IMR-90 (cell line): ENCODE results near the gene PALM. TPM values are rescaled to one million over a fixed set of nuclear protein-coding genes. Genes with fewer than 3 reads are reported as not detected.
A peak's percentile ranks its signal among the peaks of the same experiment; 100 is the strongest.

ENCODE experiments used
- ATAC-seq: fragments of 200-7000 bp; cut with Tn5 transposase; 2 replicates; pipeline ENCODE4 v1.9.1; 2020; ENCODE audit warnings: low read depth, mild to moderate bottlenecking, moderate library complexity
- BruUV-seq: library from RNA; stranded (reverse); fragments of 400-500 nt; replicated peaks from 2 replicates; lab custom pipeline; 2021; lab: Mats Ljungman, UMichigan
- CTCF ChIA-PET: fragments of 300-600 bp; formaldehyde crosslinking; extraction: SDS; loops from one replicate; lab custom pipeline; 2021; ENCODE audit warnings: antibody characterized with exemption; lab: Yijun Ruan, JAX
- POLR2A ChIA-PET: fragments of 300-600 bp; sonication (Branson Sonifier 250); formaldehyde crosslinking; loops from one replicate; lab custom pipeline; 2022; ENCODE audit warnings: antibody characterized with exemption; ENCODE audit not compliant: unreplicated experiment; lab: Charles Lee
- DNase-seq: peaks from one replicate; pipeline ENCODE4 v3.0.0; 2013
- H2AFZ ChIP-seq: replicated peaks from 2 replicates; pipeline ENCODE3; 2013; ENCODE audit warnings: low read length, mild to moderate bottlenecking; ENCODE audit not compliant: poor library complexity
- H2AK5ac ChIP-seq: 2 replicates; pipeline ENCODE4 v1.6.1; 2013; ENCODE audit warnings: low read depth, low read length, inconsistent platforms
- H2AK9ac ChIP-seq: replicated peaks from 2 replicates; pipeline ENCODE3; 2013; ENCODE audit warnings: mild to moderate bottlenecking, low read depth, low read length, moderate library complexity; ENCODE audit not compliant: poor library complexity
- H2BK120ac ChIP-seq: 2 replicates; pipeline ENCODE4 v1.6.1; 2013; ENCODE audit warnings: low read depth, low read length, inconsistent platforms
- H2BK15ac ChIP-seq: 3 replicates; pipeline ENCODE4 v1.6.1; 2013; ENCODE audit warnings: low read depth, low read length, inconsistent platforms
- H2BK20ac ChIP-seq: 2 replicates; pipeline ENCODE4 v1.6.1; 2013; ENCODE audit warnings: low read depth, mild to moderate bottlenecking, inconsistent platforms, low read length, moderate library complexity
- H2BK5ac ChIP-seq: 2 replicates; pipeline ENCODE4 v1.6.1; 2013; ENCODE audit warnings: mild to moderate bottlenecking, low read depth, low read length, inconsistent platforms; ENCODE audit not compliant: poor library complexity, severe bottlenecking
- H3K14ac ChIP-seq: replicated peaks from 2 replicates; pipeline ENCODE4 v1.6.1; 2013; ENCODE audit warnings: low read depth, low read length, inconsistent platforms
- H3K18ac ChIP-seq: 2 replicates; pipeline ENCODE4 v1.6.1; 2013; ENCODE audit warnings: low read depth, low read length, control low read depth
- H3K23ac ChIP-seq: 2 replicates; pipeline ENCODE4 v1.6.1; 2013; ENCODE audit warnings: low read depth, low read length, inconsistent platforms
- H3K27ac ChIP-seq: 2 replicates; pipeline ENCODE4 v1.5.1; 2013; ENCODE audit warnings: mild to moderate bottlenecking, control low read depth, low read length; ENCODE audit not compliant: insufficient read depth
- H3K27me3 ChIP-seq: 2 replicates; pipeline ENCODE4 v1.6.1; 2013; ENCODE audit warnings: low read length; ENCODE audit not compliant: control insufficient read depth, insufficient read depth
- H3K36me3 ChIP-seq: 2 replicates; pipeline ENCODE4 v1.6.1; 2013; ENCODE audit warnings: low read length, mixed read lengths; ENCODE audit not compliant: control insufficient read depth, insufficient read depth
- H3K4ac ChIP-seq: 2 replicates; pipeline ENCODE4 v1.6.1; 2013; ENCODE audit warnings: low read depth, low read length, inconsistent platforms
- H3K4me1 ChIP-seq: 2 replicates; pipeline ENCODE4 v1.6.1; 2013; ENCODE audit warnings: low read length, mixed read lengths; ENCODE audit not compliant: control insufficient read depth, insufficient read depth
- H3K4me2 ChIP-seq: 2 replicates; pipeline ENCODE4 v1.6.1; 2013; ENCODE audit warnings: low read depth, mild to moderate bottlenecking, control low read depth, low read length, moderate library complexity
- H3K4me3 ChIP-seq: 2 replicates; pipeline ENCODE4 v1.5.1; 2013; ENCODE audit warnings: low read depth, mild to moderate bottlenecking, control low read depth, low read length, moderate library complexity; ENCODE audit not compliant: insufficient read depth
- H3K56ac ChIP-seq: 2 replicates; pipeline ENCODE4 v1.6.1; 2013; ENCODE audit warnings: low read length, inconsistent platforms; ENCODE audit not compliant: insufficient read depth; ENCODE audit errors: extremely low read depth
- H3K79me1 ChIP-seq, 2 experiments: 2 replicates each; pipeline ENCODE4 v1.6.1; 2013; ENCODE audit warnings: low read length in 2 of 2, inconsistent platforms in 1 of 2, low read depth in 1 of 2
- H3K9ac ChIP-seq: 2 replicates; pipeline ENCODE4 v1.6.1; 2013; ENCODE audit warnings: low read depth, low read length, control low read depth
- H3K9me1 ChIP-seq: 2 replicates; pipeline ENCODE4 v1.6.1; 2013; ENCODE audit warnings: low read length, inconsistent platforms; ENCODE audit not compliant: insufficient read depth
- H3K9me3 ChIP-seq: 2 replicates; pipeline ENCODE4 v1.6.1; 2013; ENCODE audit warnings: low read length; ENCODE audit not compliant: control insufficient read depth, insufficient read depth
- H4K20me1 ChIP-seq: 2 replicates; pipeline ENCODE4 v1.6.1; 2013; ENCODE audit warnings: low read length, inconsistent platforms; ENCODE audit not compliant: insufficient read depth
- H4K5ac ChIP-seq: 2 replicates; pipeline ENCODE4 v1.6.1; 2013; ENCODE audit warnings: mild to moderate bottlenecking, low read depth, low read length, control low read depth
- H4K8ac ChIP-seq, 2 experiments: 2 replicates each; pipeline ENCODE4 v1.6.1; 2013; ENCODE audit warnings: low read depth in 2 of 2, low read length in 2 of 2, control low read depth in 1 of 2, inconsistent platforms in 1 of 2
- H4K91ac ChIP-seq: 2 replicates; pipeline ENCODE4 v1.6.1; 2013; ENCODE audit warnings: low read depth, low read length, inconsistent platforms; ENCODE audit not compliant: insufficient read depth
- BHLHE40 ChIP-seq: fragments of 150-350 bp; IDR thresholded peaks from 2 replicates; pipeline ENCODE4 v1.6.1; 2016; ENCODE audit warnings: mild to moderate bottlenecking, low read depth, low read length
- CEBPB ChIP-seq: IDR thresholded peaks from 2 replicates; pipeline ENCODE4 v1.6.1; 2012; ENCODE audit warnings: low read depth, low read length, improper control_type of control experiment
- CHD1 ChIP-seq: IDR thresholded peaks from 2 replicates; pipeline ENCODE4 v1.6.1; 2012; ENCODE audit warnings: low read depth, low read length, improper control_type of control experiment
- ELK1 ChIP-seq: fragments of 150-350 bp; IDR thresholded peaks from 2 replicates; pipeline ENCODE4 v1.6.1; 2016; ENCODE audit warnings: low read depth, mild to moderate bottlenecking, low read length, moderate library complexity, borderline replicate concordance
- MAFK ChIP-seq: IDR thresholded peaks from 2 replicates; pipeline ENCODE4 v1.6.1; 2012; ENCODE audit warnings: low read depth, low read length, improper control_type of control experiment
- MXI1 ChIP-seq: IDR thresholded peaks from 2 replicates; pipeline ENCODE4 v1.6.1; 2012; ENCODE audit warnings: low read depth, mild to moderate bottlenecking, low read length, moderate library complexity, borderline replicate concordance
- NFE2L2 ChIP-seq: fragments of 150-350 bp; IDR thresholded peaks from 2 replicates; pipeline ENCODE4 v1.6.1; 2016; ENCODE audit warnings: low read depth, mild to moderate bottlenecking, low read length
- POLR2A ChIP-seq: IDR thresholded peaks from 2 replicates; pipeline ENCODE4 v1.6.1; 2012; ENCODE audit warnings: mild to moderate bottlenecking, low read depth, low read length
- RAD21 ChIP-seq: IDR thresholded peaks from 2 replicates; pipeline ENCODE4 v1.6.1; 2012; ENCODE audit warnings: low read length, improper control_type of control experiment
- RCOR1 ChIP-seq: IDR thresholded peaks from 2 replicates; pipeline ENCODE4 v1.6.1; 2012; ENCODE audit warnings: mild to moderate bottlenecking, low read length, improper control_type of control experiment; ENCODE audit not compliant: insufficient replicate concordance
- RFX5 ChIP-seq: IDR thresholded peaks from 2 replicates; pipeline ENCODE4 v1.8.0; 2012; ENCODE audit warnings: low read depth, mild to moderate bottlenecking, low read length, moderate library complexity
- SMC3 ChIP-seq: fragments of 150-350 bp; IDR thresholded peaks from 2 replicates; pipeline ENCODE4 v1.6.1; 2016; ENCODE audit warnings: low read depth, mild to moderate bottlenecking, antibody characterized with exemption, low read length, moderate library complexity
- WGBS, 2 experiments: methylation state at CpG; one replicate each; pipeline versions ENCODE4 v1.1.5 to v1.1.7; 2013; ENCODE audit warnings: missing lambda C conversion rate in 2 of 2; ENCODE audit not compliant: insufficient read length in 1 of 2; ENCODE audit errors: extremely low coverage in 2 of 2; 5-methylcytosine and 5-hydroxymethylcytosine counted together
- dilution Hi-C: fragments of 300-500 bp; cut with HindIII; formaldehyde crosslinking; loops from one replicate; pipeline ENCODE4 v1.14.3; 2018; ENCODE audit warnings: low sequenced_read_pairs; ENCODE audit not compliant: unreplicated experiment
- in situ Hi-C: fragments of 300-500 bp; cut with MboI; formaldehyde crosslinking; loops from 3 replicates; pipeline ENCODE4 v1.14.3; 2019; ENCODE audit warnings: low sequenced_read_pairs, inconsistent platforms, mixed read lengths
- intact Hi-C: fragments of 100-400 bp; cut with micrococcal nuclease; formaldehyde crosslinking; loops from 2 replicates; pipeline ENCODE4 v1.10.0; 2022
- polyA plus RNA-seq, 3 experiments: library from polyadenylated mRNA; depleted of rRNA; stranded (reverse); fragments of >200 nt; gene quantifications; 2 replicates each; pipeline ENCODE4 v1.2.3, GENCODE V29; 2012; ENCODE audit warnings: low replicate concordance in 1 of 3
- total RNA-seq: library from RNA; depleted of rRNA; stranded (reverse); fragments of >200 nt; gene quantifications from 2 replicates; pipeline ENCODE4 v1.2.3, GENCODE V29; 2012
- TF ChIP-seq, protein P1 (sequence below): fragments of 150-350 bp; IDR thresholded peaks from 2 replicates; pipeline ENCODE4 v1.6.1; 2017; ENCODE audit warnings: mild to moderate bottlenecking, antibody characterized with exemption, low read length, low read depth
- TF ChIP-seq, protein P2 (sequence below): conservative IDR thresholded peaks from 2 replicates; pipeline ENCODE4 v1.5.1; 2012; ENCODE audit warnings: mild to moderate bottlenecking, low read depth, low read length, improper control_type of control experiment

The PALM gene
- total and polyA plus RNA-seq, 2 of the 4 experiments (the other 2 are of a cell fraction), result 2.2 to 7.4 TPM

DNA sequence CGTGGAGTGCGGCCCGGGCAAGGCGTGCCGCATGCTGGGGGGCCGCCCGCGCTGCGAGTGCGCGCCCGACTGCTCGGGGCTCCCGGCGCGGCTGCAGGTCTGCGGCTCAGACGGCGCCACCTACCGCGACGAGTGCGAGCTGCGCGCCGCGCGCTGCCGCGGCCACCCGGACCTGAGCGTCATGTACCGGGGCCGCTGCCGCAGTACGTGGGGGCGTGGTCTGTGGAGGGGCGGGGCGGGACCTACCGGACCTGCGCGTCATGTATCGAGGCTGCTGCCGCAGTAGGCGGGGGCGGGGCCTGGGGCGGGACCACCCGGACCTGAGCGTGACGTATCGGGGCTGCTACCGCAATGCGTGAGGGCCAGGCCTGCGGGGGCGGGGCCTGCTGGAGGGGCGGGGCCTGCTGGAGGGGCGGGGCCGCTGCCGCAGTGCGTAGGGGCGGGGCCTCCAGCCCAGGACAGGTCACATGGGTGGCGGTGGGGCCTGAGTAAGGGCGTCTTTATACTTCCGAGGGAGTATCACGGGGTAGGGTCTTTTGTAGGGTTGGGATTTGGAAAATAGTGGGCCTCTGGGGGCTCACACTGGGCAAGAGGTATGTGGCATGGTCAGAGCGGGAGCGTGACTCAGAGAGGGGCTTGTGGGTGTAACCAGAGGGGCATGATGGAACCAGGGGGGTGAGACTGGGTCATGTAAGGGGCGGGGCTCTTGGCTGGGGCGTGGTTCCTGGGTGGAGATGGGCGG, 28.3 kb upstream of the PALM start:
- Histone ChIP-seq H3K23ac (no peak overlapping the region), H3K9ac (peak overlapping the region; percentile 73), H4K8ac (peak overlapping the region; percentile 62 to 95; a peak in 3 of 4 replicates), H3K4me2 (peak overlapping the region; percentile 97), H2BK20ac (no peak overlapping the region; the same call in 1 of the 2 replicates), H2BK15ac (peak overlapping the region; percentile 38; the same call in 1 of the 3 replicates), H2AK9ac (peak overlapping the region; percentile 96), H2BK5ac (peak overlapping the region; percentile 86), H3K4me3 (peak overlapping the region; percentile 72), H3K27me3 (no peaks in the 10 kb centered on the region), H3K9me3 (no peaks in the 10 kb centered on the region), H3K79me1 (peaks cover 13 to 51% of the 10 kb centered on the region in 2 experiments; a peak in 3 of 4 replicates), H2AFZ (peak overlapping the region; percentile 89), H2BK120ac (peak overlapping the region; percentile 58; the same call in 1 of the 2 replicates), H3K4me1 (peaks cover 18% of the 10 kb centered on the region), H3K9me1 (peaks cover 12% of the 10 kb centered on the region), H4K5ac (peak overlapping the region; percentile 96), H3K4ac (peak overlapping the region; percentile 66), H3K36me3 (peaks cover 2% of the 10 kb centered on the region; the same call in 1 of the 2 replicates), H4K91ac (peak overlapping the region; percentile 38), H3K18ac (peak overlapping the region; percentile 96), H3K27ac (peak overlapping the region; percentile 95), H3K14ac (peak overlapping the region; percentile 10; the same call in 1 of the 2 replicates), H3K56ac (no peak overlapping the region), H4K20me1 (peaks cover 18% of the 10 kb centered on the region), H2AK5ac (no peak overlapping the region)
- 0% methylated on average over 19 of the region's 70 CpGs; no CpG with 5 or more reads in 1 of the 2 experiments for WGBS, 2 experiments
- dilution Hi-C loops (no loop called here), intact Hi-C loops (no loop called here), in situ Hi-C loops (no loop called here)
- peak; percentile 84 for ATAC-seq
- ChIA-PET POLR2A (interaction anchor here (0.8 kb wide), 1 partner anchor 182 kb away, joined by 22 read pairs; no protein-coding TSS in a partner anchor), CTCF (no interaction called here)
- peak; percentile 98 for DNase-seq
- BruUV-seq, result no TSS peak
- TF ChIP-seq CHD1 (no peak), RFX5 (no peak), POLR2A (peak; percentile 94), MAFK (no peak), NFE2L2 (no peak), MXI1 (no peak), BHLHE40 (peak; percentile 45), ELK1 (no peak), SMC3 (peak; percentile 39), CEBPB (no peak), RCOR1 (no peak), RAD21 (peak; percentile 40)
- TF ChIP-seq, protein P1, sequence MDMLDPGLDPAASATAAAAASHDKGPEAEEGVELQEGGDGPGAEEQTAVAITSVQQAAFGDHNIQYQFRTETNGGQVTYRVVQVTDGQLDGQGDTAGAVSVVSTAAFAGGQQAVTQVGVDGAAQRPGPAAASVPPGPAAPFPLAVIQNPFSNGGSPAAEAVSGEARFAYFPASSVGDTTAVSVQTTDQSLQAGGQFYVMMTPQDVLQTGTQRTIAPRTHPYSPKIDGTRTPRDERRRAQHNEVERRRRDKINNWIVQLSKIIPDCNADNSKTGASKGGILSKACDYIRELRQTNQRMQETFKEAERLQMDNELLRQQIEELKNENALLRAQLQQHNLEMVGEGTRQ, result peak; percentile 79
- TF ChIP-seq, protein P2, sequence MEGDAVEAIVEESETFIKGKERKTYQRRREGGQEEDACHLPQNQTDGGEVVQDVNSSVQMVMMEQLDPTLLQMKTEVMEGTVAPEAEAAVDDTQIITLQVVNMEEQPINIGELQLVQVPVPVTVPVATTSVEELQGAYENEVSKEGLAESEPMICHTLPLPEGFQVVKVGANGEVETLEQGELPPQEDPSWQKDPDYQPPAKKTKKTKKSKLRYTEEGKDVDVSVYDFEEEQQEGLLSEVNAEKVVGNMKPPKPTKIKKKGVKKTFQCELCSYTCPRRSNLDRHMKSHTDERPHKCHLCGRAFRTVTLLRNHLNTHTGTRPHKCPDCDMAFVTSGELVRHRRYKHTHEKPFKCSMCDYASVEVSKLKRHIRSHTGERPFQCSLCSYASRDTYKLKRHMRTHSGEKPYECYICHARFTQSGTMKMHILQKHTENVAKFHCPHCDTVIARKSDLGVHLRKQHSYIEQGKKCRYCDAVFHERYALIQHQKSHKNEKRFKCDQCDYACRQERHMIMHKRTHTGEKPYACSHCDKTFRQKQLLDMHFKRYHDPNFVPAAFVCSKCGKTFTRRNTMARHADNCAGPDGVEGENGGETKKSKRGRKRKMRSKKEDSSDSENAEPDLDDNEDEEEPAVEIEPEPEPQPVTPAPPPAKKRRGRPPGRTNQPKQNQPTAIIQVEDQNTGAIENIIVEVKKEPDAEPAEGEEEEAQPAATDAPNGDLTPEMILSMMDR, result peak; percentile 63
